ENCODE data around the gene PTEN.

The PTEN gene

DNA sequence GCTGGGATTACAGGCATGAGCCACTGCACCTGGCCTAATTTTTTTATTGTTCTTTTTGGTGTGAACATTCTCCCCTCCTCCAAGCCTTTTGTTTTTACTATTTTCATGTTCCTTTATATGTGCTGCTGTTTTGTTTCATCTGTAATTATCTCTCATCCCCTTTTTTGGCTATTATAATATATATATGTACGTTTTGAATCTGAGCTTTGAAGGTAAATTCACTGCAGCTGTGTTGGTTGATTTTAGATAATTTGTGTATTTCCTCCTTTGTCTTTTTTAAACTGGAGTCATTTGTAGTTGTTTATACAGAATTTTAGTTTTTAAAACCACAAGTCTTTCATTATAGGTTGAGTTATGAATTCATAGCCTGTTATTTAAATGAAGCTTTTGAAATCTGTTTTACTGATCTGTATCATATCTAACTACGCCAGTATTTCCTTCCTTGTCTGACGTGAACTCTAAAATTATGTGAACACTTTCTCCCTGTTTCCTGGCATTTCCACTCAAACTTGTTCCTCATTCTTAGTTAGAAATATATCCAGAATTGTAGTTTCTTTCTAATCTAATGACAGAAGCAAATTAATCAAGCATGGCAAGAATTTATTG is 54.9 kb downstream of the PTEN start:
- DNase-seq = no peak

DNA sequence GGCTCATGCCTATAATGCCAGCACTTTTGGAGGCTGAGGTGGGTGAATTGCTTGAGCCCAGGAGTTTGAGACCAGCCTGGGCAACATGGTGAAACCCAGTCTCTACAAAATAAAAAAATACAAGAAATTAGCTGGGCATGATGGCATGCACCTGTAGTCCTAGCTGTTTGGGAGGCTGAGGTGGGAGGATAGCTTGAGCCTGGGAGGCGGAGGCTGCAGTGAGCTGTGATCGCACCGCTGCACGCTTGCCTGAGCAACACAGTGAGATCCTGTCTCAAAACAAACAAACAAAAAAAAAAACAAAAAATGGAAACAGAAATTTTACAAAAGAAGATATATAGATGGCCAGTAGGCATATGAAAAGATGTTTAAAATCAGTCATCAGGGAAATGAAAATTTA is 57.1 kb downstream of the PTEN start:
- DNase-seq = no peak

DNA sequence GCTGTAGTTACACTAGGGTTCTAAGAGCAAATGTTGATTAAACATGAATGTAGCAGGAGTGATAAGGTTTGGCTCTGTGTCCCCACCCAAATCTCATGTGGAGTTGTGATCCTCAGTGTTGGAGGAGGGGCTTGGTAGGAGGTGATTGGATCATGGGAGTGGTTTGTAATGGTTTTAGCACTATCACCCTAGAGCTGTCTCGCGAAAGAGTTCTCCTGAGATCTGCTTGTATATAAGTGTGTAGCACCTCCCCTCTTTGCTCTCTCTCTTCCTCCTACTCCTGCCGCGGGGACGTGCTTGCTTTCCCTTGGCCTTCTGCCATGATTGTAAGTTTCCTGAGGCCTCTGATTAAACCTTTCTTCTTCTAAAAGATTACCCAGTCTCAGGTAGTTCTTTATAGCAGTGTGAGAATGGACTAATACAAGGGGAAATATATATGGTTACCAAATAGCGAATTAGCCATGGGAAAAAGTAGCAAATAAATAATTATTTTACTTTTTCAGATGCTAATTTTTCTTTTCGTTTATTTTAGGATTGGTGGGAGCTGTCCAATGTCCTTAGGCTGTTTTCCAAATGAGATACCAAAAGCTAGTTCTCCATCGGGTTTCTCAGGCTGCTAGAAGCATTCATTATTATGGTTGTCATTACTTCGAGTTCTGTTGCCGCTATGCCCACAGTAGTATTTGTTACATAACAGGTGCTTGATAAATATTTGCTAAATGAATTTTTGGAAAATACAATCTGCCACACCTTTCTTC is 58.7 kb downstream of the PTEN start:
- DNase-seq = no peak

DNA sequence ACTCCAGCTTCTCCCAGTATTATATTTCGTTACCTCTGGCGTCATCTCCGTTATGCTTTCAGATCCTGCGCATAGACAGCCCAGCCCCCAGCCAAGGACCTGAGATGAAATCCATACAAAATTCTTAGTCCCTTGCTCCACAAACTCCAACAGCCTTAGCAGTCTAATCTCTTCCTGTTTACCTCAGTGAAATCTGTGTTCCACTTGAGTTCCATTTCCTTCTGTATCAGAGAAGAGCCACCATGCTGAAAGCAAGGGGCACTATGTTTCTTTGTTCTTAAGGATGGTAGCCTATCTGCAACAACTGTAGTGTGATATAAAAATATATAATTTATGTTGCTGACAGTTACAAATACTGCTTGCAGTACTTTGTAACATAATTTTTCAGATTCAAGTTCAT is 59.8 kb downstream of the PTEN start:
- DNase-seq = no peak

DNA sequence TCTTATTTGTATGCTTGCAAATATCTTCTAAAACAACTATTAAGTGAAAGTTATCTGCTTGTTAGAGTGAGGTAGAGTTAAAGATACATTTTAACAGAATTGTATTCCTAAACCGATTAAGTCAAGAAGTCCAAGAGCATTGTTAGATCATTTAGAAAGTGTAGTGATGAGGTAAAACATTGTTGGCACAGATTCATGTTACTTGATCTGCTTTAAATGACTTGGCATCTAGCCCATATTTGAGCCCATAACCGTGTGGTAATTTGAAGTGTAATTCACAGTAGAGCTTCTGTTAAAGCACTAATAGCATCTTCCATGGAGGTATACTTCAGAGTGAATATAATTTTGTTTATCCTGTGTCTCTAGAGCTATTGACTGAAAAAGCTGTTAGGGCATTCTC is 62.1 kb downstream of the PTEN start:
- DNase-seq = no peak

DNA sequence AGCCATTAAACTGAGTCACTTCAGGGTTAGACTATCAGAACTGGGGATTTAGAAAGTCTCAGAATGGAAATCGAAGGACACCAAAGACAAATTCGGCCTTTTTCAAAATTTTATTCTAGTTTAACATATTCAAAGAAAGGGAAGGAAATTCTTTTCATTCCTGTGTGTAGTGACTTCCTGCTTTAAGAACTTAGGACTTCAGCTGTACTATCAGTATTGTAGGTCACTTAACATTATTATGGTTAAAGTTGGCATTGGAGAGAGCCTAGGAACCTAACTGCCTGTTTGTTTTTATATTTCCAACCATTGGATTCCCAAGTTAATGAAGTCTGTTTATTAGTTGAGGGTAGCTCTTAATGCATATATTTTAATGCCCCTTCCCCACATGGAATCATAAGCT is 63.7 kb downstream of the PTEN start:
- no peak for DNase-seq

DNA sequence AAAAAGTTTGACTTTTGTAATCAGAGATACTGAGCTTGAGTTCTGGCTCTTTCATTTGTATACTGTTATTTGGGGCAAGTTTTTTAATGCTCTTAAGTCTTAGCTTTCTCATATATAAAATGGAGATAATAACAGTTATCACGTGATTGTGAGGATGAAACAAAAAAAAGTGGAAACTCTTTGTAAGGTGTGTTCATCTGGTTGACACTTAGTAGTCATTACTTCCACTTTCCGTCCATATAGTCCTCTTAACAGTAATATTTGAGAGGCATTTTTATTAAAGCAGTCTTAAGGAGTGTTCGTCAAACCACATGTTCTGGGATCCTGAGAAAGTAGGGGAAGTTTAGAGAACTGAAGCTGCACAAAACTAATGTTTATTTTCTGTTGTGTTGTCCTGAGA is 65.6 kb downstream of the PTEN start:
- no peak for DNase-seq

DNA sequence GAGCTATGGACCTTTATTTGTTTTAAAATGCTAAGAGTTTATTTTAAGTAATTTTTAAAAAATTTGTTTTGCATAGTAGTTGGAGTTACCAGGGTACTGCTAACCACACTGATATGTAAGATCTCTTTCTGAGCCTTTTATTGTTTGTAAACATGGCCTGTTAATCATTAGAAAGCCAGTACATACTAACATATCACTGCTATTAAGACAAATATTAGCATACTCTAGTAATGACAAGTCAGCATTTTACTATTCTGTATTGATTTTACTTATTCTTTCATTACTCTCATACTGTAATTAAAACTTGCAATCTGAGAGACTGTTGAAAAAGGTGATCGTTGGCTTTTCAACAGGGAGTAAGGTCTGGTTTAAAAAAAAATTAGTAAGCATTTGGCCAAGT is 66.7 kb downstream of the PTEN start:
- no peak for DNase-seq

DNA sequence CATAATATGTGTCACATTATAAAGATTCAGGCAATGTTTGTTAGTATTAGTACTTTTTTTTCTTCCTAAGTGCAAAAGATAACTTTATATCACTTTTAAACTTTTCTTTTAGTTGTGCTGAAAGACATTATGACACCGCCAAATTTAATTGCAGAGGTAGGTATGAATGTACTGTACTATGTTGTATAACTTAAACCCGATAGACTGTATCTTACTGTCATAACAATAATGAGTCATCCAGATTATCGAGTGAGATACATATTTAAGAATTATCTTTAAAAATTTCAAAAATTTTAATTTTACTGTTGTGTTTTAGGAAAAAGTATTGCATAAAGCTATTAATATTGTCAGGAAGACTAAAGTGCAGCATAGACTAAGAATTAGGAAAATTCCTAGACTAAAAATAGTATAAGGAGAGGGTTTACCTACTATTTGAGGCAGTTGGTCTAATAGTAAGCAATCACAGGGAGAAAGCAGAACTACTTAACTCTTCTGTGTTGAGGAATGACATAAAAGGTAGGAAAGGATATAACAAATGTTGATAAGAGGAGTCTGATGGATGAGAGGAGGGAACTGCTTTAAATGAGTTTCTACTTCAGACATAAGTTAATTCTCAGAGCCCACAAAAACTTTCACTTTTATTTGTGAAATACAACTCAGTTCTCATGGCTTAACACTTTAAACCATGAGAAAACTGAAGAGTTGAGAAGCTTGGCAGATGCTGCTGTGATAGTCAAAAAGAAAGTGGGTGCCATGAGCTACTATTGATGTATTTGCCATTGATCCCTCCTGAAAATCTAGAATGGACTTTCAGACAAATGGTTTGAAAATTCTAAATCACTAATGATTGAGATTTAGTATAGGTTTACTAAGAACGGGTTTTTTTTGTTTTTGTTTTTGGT is 67.8 kb downstream of the PTEN start:
- DNase-seq = no peak

DNA sequence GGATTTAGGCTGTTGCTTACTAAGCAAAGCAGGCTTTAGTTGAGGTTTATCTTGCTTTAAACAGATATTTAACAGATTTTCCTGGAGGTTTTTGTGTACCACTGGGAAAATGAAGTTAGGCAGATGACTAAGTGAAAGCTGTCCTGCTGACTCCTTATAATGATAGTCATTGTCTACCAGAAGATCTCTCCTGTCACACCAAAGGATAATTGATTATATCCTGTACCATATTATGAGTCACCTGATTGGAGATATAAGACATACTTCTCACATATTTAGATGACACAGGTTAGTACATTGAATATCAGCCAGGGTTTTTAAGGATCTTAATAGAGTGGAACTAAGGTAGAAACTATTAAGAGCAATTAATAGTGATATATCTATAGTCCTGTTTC is 68.4 kb downstream of the PTEN start:
- no peak for DNase-seq

DNA sequence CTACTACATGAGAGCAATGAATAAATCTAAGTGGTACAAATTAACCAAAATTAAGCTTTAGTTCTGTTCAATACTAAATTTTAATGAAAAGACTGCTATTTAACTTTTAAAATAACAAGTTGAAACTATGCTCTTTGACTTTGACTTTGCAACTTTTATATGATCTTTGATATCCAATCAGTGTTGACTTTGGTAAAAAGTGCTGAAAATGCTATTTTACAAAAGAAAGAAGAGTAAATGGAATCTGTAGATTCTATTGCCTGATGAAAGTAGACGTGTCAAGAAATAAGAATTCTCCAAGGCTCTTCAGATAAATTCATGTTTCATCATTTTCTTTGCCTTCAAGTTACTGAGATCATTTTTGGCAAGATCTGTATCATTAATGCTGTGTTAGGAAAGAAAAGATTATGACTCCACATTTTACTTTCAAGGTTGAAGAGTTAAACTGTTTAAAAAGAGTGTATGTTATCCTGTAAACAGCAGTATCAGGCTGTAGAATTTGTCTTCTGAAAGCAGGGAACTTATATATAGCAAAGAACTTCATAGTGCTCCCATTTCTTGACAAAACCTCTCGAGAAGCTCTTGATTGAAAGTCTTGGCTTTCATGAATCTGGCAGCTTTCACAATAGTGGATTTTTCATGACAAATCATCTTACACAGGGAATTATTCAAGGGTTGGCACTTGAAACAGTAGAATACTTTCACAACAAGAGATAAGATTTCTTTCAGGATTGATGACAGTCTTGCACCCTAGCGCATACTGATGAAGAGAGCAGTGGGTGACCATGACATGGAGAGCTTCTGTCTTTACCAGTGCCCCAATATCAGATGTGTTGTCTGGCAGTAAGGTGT is 72.1 kb downstream of the PTEN start:
- no peak for DNase-seq

DNA sequence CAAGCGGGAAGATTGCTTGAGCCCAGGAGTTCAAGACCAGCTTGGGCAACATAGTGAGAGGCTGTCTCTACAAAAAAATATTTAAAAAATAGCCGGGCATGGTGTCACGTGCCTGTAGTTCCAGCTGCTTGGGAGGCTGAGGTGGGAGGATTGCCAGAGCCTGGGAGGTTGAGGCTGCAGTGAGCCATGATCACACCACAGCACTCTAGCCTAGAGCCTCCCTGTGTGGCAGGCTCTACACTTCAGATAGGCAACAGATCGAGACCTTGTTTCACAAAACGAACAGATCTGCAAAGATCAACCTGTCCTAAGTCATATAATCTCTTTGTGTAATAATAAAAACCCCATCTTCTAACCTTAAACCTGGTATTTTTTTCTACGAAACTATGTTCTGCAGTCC is 76.8 kb downstream of the PTEN start:
- DNase-seq = no peak

DNA sequence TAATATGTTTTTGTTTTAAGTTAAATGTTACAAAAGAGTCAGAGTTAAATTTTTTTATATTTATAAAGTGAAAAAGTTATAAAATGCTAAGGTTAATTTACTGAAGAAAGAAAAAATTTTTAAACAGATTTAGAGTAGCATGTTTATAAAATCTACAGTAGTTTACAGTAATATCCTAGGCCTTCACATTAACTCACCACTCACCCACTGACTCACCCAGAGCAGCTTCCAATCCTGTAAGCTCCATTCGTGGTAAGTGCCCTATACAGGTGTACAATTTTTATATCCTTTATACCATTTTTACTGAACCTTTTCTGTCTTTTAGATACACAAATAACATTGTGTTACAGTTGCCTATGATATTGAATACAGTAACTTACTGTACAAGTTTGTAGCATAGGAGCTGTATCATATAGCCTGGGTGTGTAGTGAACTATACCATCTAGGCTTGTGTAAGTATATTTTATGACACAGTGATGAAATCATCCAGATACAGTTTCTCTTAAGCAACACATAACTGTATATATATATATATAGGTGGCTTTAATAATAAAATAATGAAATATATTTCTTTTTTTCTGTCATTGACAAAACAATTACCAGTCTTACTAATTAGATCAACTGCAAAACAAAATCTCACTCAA is 79.6 kb downstream of the PTEN start:
- DNase-seq = no peak

DNA sequence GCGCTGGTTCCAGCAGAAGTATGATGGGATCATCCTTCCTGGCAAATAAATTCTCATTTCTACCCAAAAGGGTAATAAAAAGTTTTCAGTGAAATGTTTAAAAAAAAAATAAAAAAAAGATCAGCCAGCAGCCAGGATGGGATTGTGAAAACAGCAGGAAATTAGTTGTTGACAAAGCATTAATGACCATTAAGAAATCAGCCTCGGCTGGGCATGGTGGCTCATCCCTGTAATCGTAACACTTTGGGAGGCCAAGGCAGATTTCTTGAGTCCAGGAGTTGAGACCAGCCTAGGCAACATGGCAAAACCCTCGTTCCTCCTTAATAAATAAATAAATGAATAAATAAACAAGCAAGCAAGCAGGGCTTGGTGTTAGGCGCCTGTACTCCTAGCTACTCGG is 82.6 kb downstream of the PTEN start:
- DNase-seq = no peak

DNA sequence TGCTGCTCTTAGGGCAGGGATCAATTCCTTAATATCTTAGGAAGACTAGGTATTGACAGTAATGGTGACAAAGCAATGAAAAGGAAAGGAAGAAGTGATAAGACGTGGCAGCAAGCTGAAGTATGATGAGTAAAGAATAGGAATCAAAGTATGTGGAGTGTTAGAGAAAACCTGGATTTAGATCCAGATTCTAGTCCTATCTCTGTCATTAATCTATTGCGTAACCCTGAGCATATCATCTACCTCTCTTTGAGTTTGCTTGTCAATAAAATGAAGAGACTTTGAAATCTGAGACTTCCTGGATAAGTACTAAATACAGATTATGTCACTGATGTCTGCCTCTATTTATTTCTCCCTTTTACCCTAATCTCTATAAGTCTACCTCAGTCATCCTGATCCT is 89.2 kb downstream of the PTEN start:
- DNase-seq = no peak

DNA sequence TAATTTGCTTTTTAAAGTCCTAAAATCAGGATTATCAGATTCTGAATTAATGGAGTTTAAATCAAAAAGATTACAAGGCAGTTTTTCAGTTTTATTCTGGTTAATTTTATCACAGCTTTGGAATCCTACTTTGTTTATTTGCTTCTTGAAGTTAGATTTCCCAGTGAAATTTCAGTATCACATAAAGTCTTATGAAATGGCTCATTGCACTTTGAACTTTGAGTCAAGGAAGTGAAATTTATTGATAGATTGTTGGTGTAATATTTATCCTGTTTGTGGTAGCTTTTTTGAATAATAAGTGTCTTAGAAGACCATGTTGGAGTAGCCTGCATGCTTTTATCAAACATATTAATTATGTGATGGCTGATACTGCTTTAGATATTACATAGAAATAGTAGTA is 92.6 kb downstream of the PTEN start:
- DNase-seq = no peak

DNA sequence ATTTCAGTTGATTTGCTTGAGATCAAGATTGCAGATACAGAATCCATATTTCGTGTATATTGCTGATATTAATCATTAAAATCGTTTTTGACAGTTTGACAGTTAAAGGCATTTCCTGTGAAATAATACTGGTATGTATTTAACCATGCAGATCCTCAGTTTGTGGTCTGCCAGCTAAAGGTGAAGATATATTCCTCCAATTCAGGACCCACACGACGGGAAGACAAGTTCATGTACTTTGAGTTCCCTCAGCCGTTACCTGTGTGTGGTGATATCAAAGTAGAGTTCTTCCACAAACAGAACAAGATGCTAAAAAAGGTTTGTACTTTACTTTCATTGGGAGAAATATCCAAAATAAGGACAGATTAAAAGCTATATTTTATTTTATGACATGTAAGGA is 94.3 kb downstream of the PTEN start:
- DNase-seq = no peak

DNA sequence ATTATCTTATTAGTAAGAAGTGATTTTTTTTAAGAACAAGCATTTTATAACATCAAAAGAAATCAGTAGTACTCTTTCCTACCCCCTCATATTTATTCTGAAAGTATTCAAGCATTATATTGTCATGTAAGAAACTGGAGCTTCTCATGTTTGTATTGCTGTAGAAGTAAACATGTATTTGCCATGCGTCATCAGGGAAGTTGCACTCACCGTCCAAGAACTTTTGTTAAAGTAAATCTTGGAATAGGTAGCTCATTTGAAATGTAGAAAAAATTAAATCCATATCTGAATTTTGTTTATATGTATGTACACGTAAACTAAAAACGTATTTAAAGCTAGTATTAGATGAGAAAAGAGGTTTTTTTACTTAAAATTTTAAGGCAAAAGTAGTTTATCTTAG is 96.8 kb downstream of the PTEN start:
- DNase-seq = no peak

DNA sequence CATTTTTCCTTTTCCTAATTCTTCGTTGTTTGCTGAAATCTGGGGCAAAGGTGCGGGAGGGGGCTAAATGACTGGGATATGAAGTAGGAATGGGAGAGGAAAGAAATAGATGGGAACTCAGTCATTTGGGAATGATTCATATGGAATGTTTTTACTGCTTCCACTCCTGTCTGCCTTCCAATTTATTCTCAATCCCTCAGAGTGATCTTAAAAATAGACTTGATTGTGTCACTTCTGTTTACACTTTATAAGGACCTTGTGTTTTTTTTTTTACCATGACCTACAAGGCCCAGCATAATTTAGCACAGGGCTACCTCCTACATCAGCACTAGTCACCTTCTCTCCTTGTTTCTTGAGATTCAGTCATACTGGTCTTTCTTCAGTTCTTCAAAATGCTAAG is 97.9 kb downstream of the PTEN start:
- DNase-seq = no peak

DNA sequence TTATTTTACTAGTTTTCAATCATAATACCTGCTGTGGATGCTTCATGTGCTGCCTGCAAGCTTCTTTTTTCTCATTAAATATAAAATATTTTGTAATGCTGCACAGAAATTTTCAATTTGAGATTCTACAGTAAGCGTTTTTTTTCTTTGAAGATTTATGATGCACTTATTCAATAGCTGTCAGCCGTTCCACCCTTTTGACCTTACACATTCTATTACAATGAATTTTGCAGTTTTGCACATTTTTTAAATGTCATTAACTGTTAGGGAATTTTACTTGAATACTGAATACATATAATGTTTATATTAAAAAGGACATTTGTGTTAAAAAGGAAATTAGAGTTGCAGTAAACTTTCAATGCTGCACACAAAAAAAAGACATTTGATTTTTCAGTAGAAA is 103.0 kb downstream of the PTEN start:
- no peak for DNase-seq

DNA sequence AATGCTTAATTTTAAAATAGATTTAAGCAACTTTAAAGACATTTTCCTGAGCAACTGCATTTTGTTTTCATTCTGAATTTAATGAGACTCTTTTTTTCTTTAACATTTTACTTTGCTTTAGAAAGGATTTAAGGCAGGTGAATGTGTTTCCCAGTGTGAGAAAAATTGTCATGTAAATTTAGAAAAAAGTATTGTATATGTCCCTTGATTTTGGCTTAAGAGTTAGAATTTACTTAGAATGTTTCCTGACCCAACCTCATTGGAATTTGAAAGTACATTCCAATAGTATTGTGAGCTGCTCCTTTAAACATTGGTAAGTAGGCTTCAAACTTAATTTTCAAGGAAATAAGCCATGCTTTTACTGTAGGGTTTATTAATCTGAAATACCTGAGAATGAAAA is 110.2 kb downstream of the PTEN start:
- no peak for DNase-seq

Measured in hypothalamus (tissue), 51 donors.